Right ventricle myocardium inferior (tissue), 1 donor: Measurements from ENCODE around the gene EPHA3. TPM values are rescaled to one million over a fixed set of nuclear protein-coding genes. Genes with fewer than 3 reads are reported as not detected.

ENCODE experiments used
- ATAC-seq: fragments of 200-7000 bp; cut with Tn5 transposase; one replicate; pipeline ENCODE4 v1.9.1; 2020; ENCODE audit warnings: mild to moderate bottlenecking, moderate library complexity
- DNase-seq: peaks from one replicate; pipeline ENCODE4 v3.0.0; 2021; ENCODE audit errors: missing footprints
- intact Hi-C: fragments of 100-400 bp; cut with DNase I; formaldehyde crosslinking; loops from one replicate; pipeline ENCODE4 v1.11.0; 2022
- total RNA-seq: library from RNA; stranded (reverse); fragmentation: NEBNext Ultra II Directional; extraction: Animal tissue kit (Norgen Biotek cat#: 25700); gene quantifications from one replicate; pipeline ENCODE4 v1.2.1, GENCODE V29; 2021
- donor health status: DM: no; HTN: yes; CAD: no; lungs with severe emphysema.

Gene EPHA3
- total RNA-seq, 1 donor from 2014 or later: 2.9 TPM

DNA sequence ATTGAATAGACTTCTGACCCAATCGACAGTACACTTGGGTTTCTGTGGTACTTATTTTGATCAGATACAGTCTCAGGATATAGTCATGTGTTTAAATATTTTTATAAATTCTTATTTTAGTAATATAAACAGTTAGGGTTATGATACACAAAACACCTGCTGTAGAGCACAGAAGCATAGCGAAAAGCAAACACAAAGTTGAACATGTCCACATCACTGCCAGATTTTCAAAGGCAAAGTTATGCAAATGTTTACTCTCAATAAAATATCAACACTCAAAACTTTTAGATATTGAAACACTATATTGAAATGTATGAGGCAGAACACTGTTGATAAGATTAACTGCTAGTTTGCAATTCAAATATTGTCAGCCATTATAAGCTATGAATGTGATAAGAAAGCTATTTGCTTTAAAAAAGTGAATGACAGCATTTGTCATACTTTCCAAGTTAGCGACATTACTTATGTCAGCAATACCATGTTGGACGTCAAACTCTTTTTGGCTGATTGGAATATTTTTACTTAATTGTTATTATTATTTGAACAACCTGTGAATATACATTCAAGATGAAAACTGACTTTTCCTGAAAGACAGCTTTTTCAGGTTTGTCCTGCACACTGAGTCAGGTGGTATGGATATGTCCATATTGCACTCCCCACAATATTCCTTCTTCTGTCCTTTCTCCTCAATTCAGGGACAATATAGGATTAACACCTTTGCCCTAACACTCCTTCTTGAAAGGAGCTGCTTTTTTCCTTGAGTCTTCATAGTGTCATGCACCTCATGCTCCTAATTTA is 367.1 kb downstream of the EPHA3 start:
- no peak for DNase-seq
- intact Hi-C loops: no loop called here
- ATAC-seq: no peak

DNA sequence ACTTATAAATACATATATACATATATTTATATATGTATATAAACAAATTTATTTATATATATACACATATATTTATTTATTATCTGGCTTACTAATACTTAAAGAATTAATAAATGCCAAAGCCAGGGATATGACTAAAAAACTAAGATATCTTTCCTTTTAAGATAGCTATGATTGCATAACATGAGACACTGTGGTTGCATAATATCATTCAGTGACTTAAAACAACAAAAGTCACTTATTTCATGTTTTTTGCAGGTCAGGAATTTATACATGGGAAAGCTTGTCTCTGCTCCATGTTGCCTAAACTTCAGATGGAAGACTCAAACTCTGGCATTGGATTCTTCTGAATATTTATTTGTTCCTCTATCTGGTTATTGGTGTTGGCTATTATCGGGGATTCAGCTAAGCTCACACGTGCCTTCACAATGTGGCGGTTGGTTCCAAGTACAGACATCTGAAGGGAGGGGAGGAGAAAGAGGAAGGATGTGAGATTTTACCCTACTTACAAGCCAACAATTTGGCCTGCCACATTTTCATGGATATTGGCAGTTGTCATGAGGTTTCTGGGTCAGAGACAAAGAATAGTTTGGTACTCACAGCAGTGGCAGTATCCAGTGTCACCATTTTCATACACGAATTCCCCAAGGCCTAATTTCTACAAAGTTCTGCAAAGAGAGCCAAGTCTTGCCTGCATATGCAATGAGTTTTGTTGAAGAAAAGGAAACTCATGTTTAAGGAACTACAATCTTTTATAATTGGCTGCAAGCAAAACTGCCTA is 381.6 kb downstream of the EPHA3 start:
- intact Hi-C loops: no loop called here
- peak; percentile 57 for ATAC-seq
- DNase-seq: no peak

- intact Hi-C loops: no loop called here
- ATAC-seq: no peak
Measured at GRCh38 chr3:89490129-89490528, 382.7 kb downstream of the EPHA3 start.

DNA sequence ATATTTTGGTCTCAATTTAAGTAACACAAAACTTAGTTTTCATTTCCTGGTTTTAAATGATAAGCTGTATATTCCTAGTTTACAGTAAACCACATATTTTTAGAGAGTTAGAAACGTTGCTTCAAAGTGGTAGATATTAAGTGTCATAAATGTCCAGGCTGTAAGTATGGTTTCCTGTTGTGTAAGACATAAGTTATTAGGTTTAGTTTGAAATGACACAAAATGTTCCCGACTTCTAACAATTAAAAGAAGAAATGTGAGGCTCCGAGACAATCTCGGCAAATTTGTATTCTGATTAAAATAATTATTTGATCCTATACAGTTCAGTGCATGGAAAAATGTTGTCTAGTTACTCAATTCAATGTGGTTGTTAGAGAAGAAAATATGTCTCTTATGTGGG is 387.3 kb downstream of the EPHA3 start:
- intact Hi-C loops: no loop called here
- ATAC-seq (no peak), DNase-seq (no peak)

More at GRCh38 chr3:89490129-89490528, 382.7 kb downstream of the EPHA3 start:
- no peak for DNase-seq

GRCh38 chr3:89503891-89504391 is 396.5 kb downstream of the EPHA3 start:
- no peak for DNase-seq
- intact Hi-C loops: no loop called here
- ATAC-seq: no peak

GRCh38 chr3:89504432-89504831 is 397.0 kb downstream of the EPHA3 start:
- ATAC-seq (no peak), DNase-seq (no peak)
- intact Hi-C loops: no loop called here

- intact Hi-C loops: no loop called here
- ATAC-seq (no peak), DNase-seq (no peak)
Measured at GRCh38 chr3:89506462-89507103, 399.2 kb downstream of the EPHA3 start.

DNA sequence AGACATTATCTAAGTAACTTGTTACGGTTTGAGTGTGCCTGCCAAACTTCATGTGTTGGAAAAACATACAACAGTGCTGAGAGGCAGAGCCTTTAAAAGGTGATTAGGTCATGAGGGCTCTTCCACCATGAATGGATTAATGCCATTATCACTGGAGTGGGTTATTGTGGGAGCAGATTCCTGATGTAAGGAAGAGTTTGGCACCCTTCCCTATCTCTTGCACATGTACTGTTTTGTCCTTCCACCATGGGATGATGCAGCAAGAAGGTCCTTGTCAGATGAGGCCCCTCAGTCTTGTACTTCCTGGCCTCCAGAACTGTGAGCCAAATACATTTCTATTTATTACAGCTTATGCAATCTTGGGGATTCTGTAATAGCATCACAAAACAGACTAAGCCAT is 413.9 kb downstream of the EPHA3 start:
- DNase-seq: no peak
- intact Hi-C loops: no loop called here
- ATAC-seq: peak; percentile 54

GRCh38 chr3:89522155-89522554 is 414.7 kb downstream of the EPHA3 start:
- intact Hi-C loops: no loop called here
- ATAC-seq (no peak), DNase-seq (no peak)

- DNase-seq (no peak), ATAC-seq (no peak)
- intact Hi-C loops: no loop called here
Measured at GRCh38 chr3:89525609-89526008, 418.2 kb downstream of the EPHA3 start.

DNA sequence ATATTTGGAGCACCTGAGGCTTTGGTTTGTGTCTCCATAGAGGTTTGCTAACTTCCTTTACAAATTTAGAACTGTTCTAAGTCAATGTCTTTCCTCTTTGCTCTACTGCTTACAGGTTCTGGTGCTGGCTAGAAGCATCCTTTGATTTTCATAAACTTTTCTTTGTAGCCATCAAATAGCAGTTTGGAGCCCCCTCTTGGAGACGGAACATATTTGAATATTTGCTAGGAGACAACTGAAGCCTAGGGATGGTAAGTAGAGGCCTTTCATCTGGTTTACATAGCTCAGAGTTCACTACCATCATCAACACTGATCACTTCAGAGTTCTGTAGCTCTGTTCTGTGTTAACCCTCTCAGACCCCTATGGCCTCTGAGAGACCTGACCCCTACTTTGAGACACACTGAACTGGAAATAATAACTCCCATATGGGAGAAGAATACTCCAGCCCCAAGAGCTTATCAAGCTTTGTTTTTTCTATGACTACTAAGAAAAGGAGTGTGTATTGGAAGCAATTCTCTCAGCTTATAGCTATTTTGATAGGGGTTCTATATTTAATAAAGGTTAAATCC is 420.4 kb downstream of the EPHA3 start:
- ATAC-seq: no peak
- intact Hi-C loops: no loop called here
- DNase-seq: no peak
